HL-60 (cell line): ENCODE results near the gene KRT38.

Source experiments
- DNase-seq, 2 experiments: peaks; one replicate each; pipeline ENCODE4 v3.0.0-alpha.2; 2010 to 2020; ENCODE audit warnings: low read depth in 1 of 2, low spot score in 1 of 2
- H3K27ac ChIP-seq: fragments of 250-450 bp; sonication (Bioruptor Pico); replicated peaks from 2 replicates; pipeline ENCODE4 v1.5.1; 2020; ENCODE audit warnings: mild to moderate bottlenecking, moderate library complexity
- H3K27me3 ChIP-seq: fragments of 250-450 bp; sonication (Bioruptor Pico); 2 replicates; pipeline ENCODE4 v1.5.1; 2021; ENCODE audit warnings: mild to moderate bottlenecking, moderate library complexity; ENCODE audit not compliant: insufficient read depth, poor library complexity, severe bottlenecking
- H3K4me3 ChIP-seq: replicated peaks from 2 replicates; pipeline ENCODE4 v1.5.1; 2011; ENCODE audit warnings: mild to moderate bottlenecking, control low read depth, low read length; ENCODE audit not compliant: insufficient read depth
- GABPA ChIP-seq: IDR thresholded peaks from 2 replicates; pipeline ENCODE4 v1.6.1; 2012; ENCODE audit warnings: low read depth
- POLR2AphosphoS5 ChIP-seq: IDR thresholded peaks from 2 replicates; pipeline ENCODE4 v1.6.1; 2012; ENCODE audit warnings: low read depth
- SPI1 ChIP-seq: IDR thresholded peaks from 2 replicates; pipeline ENCODE4 v1.6.1; 2012; ENCODE audit warnings: low read depth, mild to moderate bottlenecking, borderline replicate concordance
- TF ChIP-seq, protein P1 (sequence below): IDR thresholded peaks from 2 replicates; pipeline ENCODE4 v1.6.1; 2012; ENCODE audit warnings: low read depth; ENCODE audit not compliant: insufficient replicate concordance
- TF ChIP-seq, protein P2 (sequence below): IDR thresholded peaks from one replicate; pipeline ENCODE4 v1.5.1; 2011; ENCODE audit warnings: low read length, control low read depth, inconsistent platforms; ENCODE audit not compliant: insufficient read depth

Gene KRT38

DNA sequence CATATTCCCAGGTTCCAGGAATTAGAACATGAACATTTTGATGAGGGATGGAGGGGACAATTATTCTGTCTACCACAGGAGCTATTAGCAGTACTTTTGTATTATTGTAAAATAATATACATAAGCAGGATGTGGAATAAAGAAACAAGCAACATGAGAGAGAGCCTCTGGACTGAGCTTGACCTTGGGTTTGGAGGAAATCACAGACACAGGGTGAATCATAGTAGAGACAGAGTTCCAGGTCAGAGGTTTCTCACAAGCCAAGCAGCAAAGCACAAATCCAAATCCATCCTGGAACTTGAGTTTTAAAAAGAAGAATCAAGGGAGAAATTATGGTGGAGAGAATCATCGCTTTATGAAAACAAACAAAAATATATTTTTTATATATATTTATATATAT is 48.5 kb downstream of the KRT38 start:
- no peak for DNase-seq
- no peak overlapping the region for H3K4me3 ChIP-seq
- H3K27me3 ChIP-seq = no peaks in the 10 kb centered on the region
- no peak overlapping the region for H3K27ac ChIP-seq
- TF ChIP-seq, protein P1, sequence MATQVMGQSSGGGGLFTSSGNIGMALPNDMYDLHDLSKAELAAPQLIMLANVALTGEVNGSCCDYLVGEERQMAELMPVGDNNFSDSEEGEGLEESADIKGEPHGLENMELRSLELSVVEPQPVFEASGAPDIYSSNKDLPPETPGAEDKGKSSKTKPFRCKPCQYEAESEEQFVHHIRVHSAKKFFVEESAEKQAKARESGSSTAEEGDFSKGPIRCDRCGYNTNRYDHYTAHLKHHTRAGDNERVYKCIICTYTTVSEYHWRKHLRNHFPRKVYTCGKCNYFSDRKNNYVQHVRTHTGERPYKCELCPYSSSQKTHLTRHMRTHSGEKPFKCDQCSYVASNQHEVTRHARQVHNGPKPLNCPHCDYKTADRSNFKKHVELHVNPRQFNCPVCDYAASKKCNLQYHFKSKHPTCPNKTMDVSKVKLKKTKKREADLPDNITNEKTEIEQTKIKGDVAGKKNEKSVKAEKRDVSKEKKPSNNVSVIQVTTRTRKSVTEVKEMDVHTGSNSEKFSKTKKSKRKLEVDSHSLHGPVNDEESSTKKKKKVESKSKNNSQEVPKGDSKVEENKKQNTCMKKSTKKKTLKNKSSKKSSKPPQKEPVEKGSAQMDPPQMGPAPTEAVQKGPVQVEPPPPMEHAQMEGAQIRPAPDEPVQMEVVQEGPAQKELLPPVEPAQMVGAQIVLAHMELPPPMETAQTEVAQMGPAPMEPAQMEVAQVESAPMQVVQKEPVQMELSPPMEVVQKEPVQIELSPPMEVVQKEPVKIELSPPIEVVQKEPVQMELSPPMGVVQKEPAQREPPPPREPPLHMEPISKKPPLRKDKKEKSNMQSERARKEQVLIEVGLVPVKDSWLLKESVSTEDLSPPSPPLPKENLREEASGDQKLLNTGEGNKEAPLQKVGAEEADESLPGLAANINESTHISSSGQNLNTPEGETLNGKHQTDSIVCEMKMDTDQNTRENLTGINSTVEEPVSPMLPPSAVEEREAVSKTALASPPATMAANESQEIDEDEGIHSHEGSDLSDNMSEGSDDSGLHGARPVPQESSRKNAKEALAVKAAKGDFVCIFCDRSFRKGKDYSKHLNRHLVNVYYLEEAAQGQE = no peak
- TF ChIP-seq, protein P2, sequence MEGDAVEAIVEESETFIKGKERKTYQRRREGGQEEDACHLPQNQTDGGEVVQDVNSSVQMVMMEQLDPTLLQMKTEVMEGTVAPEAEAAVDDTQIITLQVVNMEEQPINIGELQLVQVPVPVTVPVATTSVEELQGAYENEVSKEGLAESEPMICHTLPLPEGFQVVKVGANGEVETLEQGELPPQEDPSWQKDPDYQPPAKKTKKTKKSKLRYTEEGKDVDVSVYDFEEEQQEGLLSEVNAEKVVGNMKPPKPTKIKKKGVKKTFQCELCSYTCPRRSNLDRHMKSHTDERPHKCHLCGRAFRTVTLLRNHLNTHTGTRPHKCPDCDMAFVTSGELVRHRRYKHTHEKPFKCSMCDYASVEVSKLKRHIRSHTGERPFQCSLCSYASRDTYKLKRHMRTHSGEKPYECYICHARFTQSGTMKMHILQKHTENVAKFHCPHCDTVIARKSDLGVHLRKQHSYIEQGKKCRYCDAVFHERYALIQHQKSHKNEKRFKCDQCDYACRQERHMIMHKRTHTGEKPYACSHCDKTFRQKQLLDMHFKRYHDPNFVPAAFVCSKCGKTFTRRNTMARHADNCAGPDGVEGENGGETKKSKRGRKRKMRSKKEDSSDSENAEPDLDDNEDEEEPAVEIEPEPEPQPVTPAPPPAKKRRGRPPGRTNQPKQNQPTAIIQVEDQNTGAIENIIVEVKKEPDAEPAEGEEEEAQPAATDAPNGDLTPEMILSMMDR = no peak
- TF ChIP-seq GABPA = no peak
- no peak for TF ChIP-seq POLR2AphosphoS5
- no peak for TF ChIP-seq SPI1

DNA sequence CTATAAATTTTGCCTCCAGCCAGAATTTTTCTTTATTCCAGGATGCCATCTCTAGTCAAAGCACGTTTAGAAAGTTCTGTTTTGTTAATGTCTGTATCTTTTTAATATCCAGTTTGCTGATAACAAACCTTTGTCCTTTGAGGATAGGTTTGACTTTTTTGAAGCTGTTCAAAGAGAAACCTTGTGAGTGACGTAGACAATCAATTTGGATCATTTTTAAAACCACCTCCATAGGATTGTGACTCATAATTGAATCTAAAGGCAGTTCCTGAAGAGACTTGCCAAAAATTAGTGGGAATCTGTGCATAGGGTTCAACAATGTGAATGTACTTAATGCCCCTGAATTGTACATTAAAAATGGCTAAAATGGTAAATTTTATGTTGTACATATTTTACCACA is 49.2 kb downstream of the KRT38 start:
- Histone ChIP-seq H3K27ac (no peak overlapping the region), H3K27me3 (no peaks in the 10 kb centered on the region), H3K4me3 (no peak overlapping the region)
- DNase-seq = no peak
- TF ChIP-seq, protein P2 = no peak
- TF ChIP-seq POLR2AphosphoS5 = no peak
- no peak for TF ChIP-seq SPI1
- TF ChIP-seq GABPA = no peak
- TF ChIP-seq, protein P1 = no peak

DNA sequence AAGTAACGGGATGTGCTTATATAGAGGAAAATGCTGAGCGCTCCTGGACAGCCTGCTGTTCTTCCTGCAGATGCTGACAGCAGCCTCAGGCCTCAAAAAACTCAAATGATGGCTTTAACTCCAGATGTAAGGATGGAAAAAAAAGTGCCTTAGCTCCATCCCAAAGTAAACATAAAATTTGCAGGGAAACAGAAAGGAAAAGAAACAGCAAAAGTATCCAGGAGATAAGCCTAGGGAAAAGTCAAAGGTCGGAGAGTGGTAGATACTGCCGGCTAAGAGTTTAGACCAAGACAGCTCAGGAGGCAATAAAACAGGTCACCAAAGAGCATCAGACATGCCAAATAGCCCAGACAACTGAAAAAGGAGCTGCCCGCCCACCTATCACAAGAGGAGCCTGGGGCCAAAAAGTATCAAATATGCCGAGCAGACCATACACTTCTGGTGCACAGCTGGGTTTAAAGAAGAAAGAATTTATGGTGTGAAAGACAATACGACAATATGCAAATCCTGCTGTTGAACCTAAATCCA is 50.3 kb downstream of the KRT38 start:
- DNase-seq = no peak
- H3K27ac ChIP-seq = no peak overlapping the region
- H3K4me3 ChIP-seq = no peak overlapping the region
- no peaks in the 10 kb centered on the region for H3K27me3 ChIP-seq
- TF ChIP-seq SPI1 = no peak
- TF ChIP-seq POLR2AphosphoS5 = no peak
- no peak for TF ChIP-seq GABPA
- TF ChIP-seq, protein P2 = no peak
- TF ChIP-seq, protein P1 = no peak
